ENCODE measurements around the gene DDX39A. TPM values are rescaled to one million over a fixed set of nuclear protein-coding genes. Genes with fewer than 3 reads are reported as not detected.

DDX39A gene
- polyA plus RNA-seq, 2 donors, result 92.6 to 111 TPM

- Histone ChIP-seq H3K4me1 (ENCODE audit: control insufficient read depth in 2 of 2, insufficient read depth in 2 of 2, low read length in 1 of 2) (peaks cover 3 to 5% of the 10 kb centered on the region in 2 donors), H3K36me3 (ENCODE audit: control insufficient read depth in 2 of 2, insufficient read depth in 2 of 2, low read length in 1 of 2) (peaks cover 30 to 60% of the 10 kb centered on the region in 2 donors), H3K9me3 (ENCODE audit: control insufficient read depth in 2 of 2, insufficient read depth in 1 of 2, low read depth in 1 of 2, low read length in 1 of 2) (peaks cover 0 to 4% of the 10 kb centered on the region in 2 donors), H3K4me3 (ENCODE audit: low read depth in 1 of 2, low read length in 2 of 2) (no peak overlapping the region), H3K27me3 (ENCODE audit: control insufficient read depth in 1 of 2, insufficient read depth in 2 of 2, low read length in 2 of 2) (no peaks in the 10 kb centered on the region), H3K27ac (ENCODE audit: low read depth in 2 of 2, low read length in 1 of 2) (no peak overlapping the region)
- WGBS, 2 donors, result 84 to 88% methylated on average over 44 of the region's 44 CpGs
Observed at GRCh38 chr19:14410091-14411051, 8.8 kb downstream of the DDX39A start.

DNA sequence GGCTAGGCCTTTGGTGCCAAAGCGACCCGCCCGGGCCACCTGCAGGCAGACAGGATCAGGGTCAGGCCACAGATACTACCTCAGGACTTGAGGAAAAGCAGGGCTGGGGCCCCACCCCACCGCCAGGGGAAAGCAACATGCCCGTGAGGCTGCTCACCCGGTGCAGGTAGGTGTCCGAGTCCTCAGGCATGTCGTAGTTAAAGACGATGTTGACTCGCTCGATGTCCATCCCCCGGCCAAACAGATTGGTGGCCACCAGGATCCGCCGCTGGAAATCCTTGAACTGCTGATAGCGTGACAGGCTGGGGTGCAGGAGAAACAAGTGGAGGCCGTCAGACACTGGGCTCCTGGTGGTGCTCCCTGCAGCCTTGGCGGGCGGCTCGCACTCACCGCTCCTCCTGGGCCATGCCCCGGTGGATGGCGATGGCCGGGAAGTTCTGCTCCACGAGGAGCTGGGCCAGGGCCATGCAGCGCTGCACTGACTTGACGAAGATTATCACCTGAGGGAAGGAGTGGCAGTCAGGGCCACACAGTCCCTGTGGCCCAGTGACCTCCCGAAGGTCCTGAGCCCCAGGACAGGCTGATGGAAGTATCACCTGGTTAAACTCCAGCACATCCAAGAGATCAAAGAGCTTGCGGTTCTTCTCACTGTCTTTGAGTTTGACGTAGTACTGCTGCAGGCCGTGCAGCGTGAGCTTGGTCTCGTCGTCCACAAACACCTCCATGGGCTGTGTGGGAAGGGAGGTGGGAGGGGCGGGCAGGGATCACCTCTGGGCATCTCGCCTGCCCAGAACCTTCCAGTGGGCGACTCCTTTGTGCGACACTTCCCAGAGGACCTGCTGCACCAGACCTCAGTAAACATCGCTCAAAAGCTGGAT is 9.8 kb downstream of the DDX39A start:
- Histone ChIP-seq H3K4me1 (ENCODE audit: control insufficient read depth in 2 of 2, insufficient read depth in 2 of 2, low read length in 1 of 2) (peaks cover 3 to 5% of the 10 kb centered on the region in 2 donors), H3K9me3 (ENCODE audit: control insufficient read depth in 2 of 2, insufficient read depth in 1 of 2, low read depth in 1 of 2, low read length in 1 of 2) (peaks cover 0 to 4% of the 10 kb centered on the region in 2 donors), H3K36me3 (ENCODE audit: control insufficient read depth in 2 of 2, insufficient read depth in 2 of 2, low read length in 1 of 2) (peaks cover 31 to 61% of the 10 kb centered on the region in 2 donors), H3K27me3 (ENCODE audit: control insufficient read depth in 1 of 2, insufficient read depth in 2 of 2, low read length in 2 of 2) (no peaks in the 10 kb centered on the region), H3K27ac (ENCODE audit: low read depth in 2 of 2, low read length in 1 of 2) (no peak overlapping the region), H3K4me3 (ENCODE audit: low read depth in 1 of 2, low read length in 2 of 2) (no peak overlapping the region)
- WGBS, 2 donors, result 87 to 88% methylated on average over 38 of the region's 38 CpGs

- no peaks in the 10 kb centered on the region for H3K27me3 ChIP-seq (ENCODE audit: control insufficient read depth in 1 of 2, insufficient read depth in 2 of 2, low read length in 2 of 2)
- WGBS, 2 donors, result 75% methylated on average over 20 of the region's 20 CpGs
- H3K4me1 ChIP-seq (ENCODE audit: control insufficient read depth in 2 of 2, insufficient read depth in 2 of 2, low read length in 1 of 2), result peaks cover 3 to 5% of the 10 kb centered on the region in 2 donors
- H3K4me3 ChIP-seq (ENCODE audit: low read depth in 1 of 2, low read length in 2 of 2), result no peak overlapping the region
- no peak overlapping the region for H3K27ac ChIP-seq (ENCODE audit: low read depth in 2 of 2, low read length in 1 of 2)
- H3K36me3 ChIP-seq (ENCODE audit: control insufficient read depth in 2 of 2, insufficient read depth in 2 of 2, low read length in 1 of 2), result peaks cover 31 to 63% of the 10 kb centered on the region in 2 donors
- peaks cover 0 to 4% of the 10 kb centered on the region in 2 donors for H3K9me3 ChIP-seq (ENCODE audit: control insufficient read depth in 2 of 2, insufficient read depth in 1 of 2, low read depth in 1 of 2, low read length in 1 of 2)
Observed at GRCh38 chr19:14408491-14409145, 10.5 kb downstream of the DDX39A start.

DNA sequence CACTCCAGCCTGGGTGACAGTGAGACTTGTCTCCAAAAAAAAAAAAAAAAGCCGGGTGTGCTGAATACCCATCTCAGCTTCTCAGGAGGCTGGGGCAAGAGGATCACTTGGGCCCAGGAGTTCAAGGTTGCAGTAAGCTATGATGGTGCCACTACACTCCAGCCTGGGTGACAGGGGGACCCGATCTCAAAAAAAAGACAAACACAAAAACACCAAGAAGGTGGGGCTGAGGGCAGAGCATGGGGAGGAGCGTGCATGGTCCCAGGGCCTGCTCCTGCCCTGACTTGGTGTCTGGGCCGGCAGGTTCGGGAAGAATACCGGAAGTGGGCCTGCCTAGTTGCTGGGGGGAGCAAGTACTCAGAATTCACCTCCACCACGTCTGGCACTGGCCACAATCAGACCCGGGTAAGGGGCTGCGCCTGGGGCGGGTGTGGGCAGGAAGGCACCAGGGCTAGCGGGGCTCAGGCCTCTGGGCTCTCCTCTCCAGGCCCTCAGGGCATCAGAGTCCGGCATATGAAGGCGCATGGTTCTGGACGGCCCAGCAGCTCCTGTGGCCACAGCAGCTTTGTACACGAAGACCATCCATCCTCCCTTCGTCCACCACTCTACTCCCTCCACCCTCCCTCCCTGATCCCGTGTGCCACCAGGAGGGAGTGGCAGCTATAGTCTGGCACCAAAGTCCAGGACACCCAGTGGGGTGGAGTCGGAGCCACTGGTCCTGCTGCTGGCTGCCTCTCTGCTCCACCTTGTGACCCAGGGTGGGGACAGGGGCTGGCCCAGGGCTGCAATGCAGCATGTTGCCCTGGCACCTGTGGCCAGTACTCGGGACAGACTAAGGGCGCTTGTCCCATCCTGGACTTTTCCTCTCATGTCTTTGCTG is 11.3 kb downstream of the DDX39A start:
- WGBS, 2 donors, result 69 to 70% methylated on average over 20 of the region's 20 CpGs
- peaks cover 0 to 4% of the 10 kb centered on the region in 2 donors for H3K9me3 ChIP-seq (ENCODE audit: control insufficient read depth in 2 of 2, insufficient read depth in 1 of 2, low read depth in 1 of 2, low read length in 1 of 2)
- peaks cover 31 to 61% of the 10 kb centered on the region in 2 donors for H3K36me3 ChIP-seq (ENCODE audit: control insufficient read depth in 2 of 2, insufficient read depth in 2 of 2, low read length in 1 of 2)
- peaks cover 3 to 5% of the 10 kb centered on the region in 2 donors for H3K4me1 ChIP-seq (ENCODE audit: control insufficient read depth in 2 of 2, insufficient read depth in 2 of 2, low read length in 1 of 2)
- no peak overlapping the region for H3K4me3 ChIP-seq (ENCODE audit: low read depth in 1 of 2, low read length in 2 of 2)
- H3K27ac ChIP-seq (ENCODE audit: low read depth in 2 of 2, low read length in 1 of 2), result no peak overlapping the region
- no peaks in the 10 kb centered on the region for H3K27me3 ChIP-seq (ENCODE audit: control insufficient read depth in 1 of 2, insufficient read depth in 2 of 2, low read length in 2 of 2)

GRCh38 chr19:14406645-14407401 is 12.3 kb downstream of the DDX39A start:
- H3K4me3 ChIP-seq (ENCODE audit: low read depth in 1 of 2, low read length in 2 of 2), result no peak overlapping the region
- peaks cover 0 to 2% of the 10 kb centered on the region in 2 donors for H3K9me3 ChIP-seq (ENCODE audit: control insufficient read depth in 2 of 2, insufficient read depth in 1 of 2, low read depth in 1 of 2, low read length in 1 of 2)
- no peaks in the 10 kb centered on the region for H3K27me3 ChIP-seq (ENCODE audit: control insufficient read depth in 1 of 2, insufficient read depth in 2 of 2, low read length in 2 of 2)
- 88 to 92% methylated on average over 22 to 27 of the region's 27 CpGs for WGBS, 2 donors
- peak overlapping the region; percentile 28 to 63 for H3K27ac ChIP-seq (ENCODE audit: low read depth in 2 of 2, low read length in 1 of 2)
- peaks cover 26 to 51% of the 10 kb centered on the region in 2 donors for H3K36me3 ChIP-seq (ENCODE audit: control insufficient read depth in 2 of 2, insufficient read depth in 2 of 2, low read length in 1 of 2)
- peaks cover 3 to 5% of the 10 kb centered on the region in 2 donors for H3K4me1 ChIP-seq (ENCODE audit: control insufficient read depth in 2 of 2, insufficient read depth in 2 of 2, low read length in 1 of 2)

DNA sequence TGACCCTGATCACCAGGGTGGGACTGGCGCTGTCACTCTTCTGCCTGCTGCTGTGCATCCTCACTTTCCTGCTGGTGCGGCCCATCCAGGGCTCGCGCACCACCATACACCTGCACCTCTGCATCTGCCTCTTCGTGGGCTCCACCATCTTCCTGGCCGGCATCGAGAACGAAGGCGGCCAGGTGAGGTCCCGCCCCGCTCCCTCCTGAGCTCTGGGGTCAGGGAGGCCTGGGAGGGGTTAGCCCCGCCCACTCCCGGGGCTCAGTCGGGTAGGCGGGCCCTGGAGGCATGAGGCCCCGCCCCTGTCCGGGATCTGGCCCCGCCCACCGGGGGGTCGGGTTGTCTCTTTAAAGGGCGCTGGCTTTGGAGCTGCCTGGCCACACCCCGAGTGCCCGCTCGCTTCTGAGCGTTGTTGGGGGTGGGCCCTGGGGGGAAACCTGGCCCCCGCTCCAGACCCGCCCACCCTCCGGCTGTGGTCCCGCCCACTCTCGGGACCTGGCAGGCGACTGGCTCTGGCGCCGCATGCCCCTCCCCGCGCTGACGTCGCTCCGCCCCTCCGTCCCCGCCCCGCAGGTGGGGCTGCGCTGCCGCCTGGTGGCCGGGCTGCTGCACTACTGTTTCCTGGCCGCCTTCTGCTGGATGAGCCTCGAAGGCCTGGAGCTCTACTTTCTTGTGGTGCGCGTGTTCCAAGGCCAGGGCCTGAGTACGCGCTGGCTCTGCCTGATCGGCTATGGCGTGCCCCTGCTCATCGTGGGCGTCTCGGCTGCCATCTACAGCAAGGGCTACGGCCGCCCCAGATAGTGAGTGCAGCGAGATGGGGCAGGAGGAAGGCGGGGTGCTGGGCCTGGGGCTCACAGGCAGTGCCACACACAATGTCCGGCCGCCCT is 13.1 kb downstream of the DDX39A start:
- peaks cover 3 to 5% of the 10 kb centered on the region in 2 donors for H3K4me1 ChIP-seq (ENCODE audit: control insufficient read depth in 2 of 2, insufficient read depth in 2 of 2, low read length in 1 of 2)
- peaks cover 22 to 43% of the 10 kb centered on the region in 2 donors for H3K36me3 ChIP-seq (ENCODE audit: control insufficient read depth in 2 of 2, insufficient read depth in 2 of 2, low read length in 1 of 2)
- H3K9me3 ChIP-seq (ENCODE audit: control insufficient read depth in 2 of 2, insufficient read depth in 1 of 2, low read depth in 1 of 2, low read length in 1 of 2), result peaks cover 0 to 2% of the 10 kb centered on the region in 2 donors
- peak overlapping the region; percentile 19 to 30 for H3K4me3 ChIP-seq (ENCODE audit: low read depth in 1 of 2, low read length in 2 of 2)
- 30 to 32% methylated on average over 61 of the region's 61 CpGs for WGBS, 2 donors
- H3K27ac ChIP-seq (ENCODE audit: low read depth in 2 of 2, low read length in 1 of 2), result peak overlapping the region; percentile 40 to 67
- no peaks in the 10 kb centered on the region for H3K27me3 ChIP-seq (ENCODE audit: control insufficient read depth in 1 of 2, insufficient read depth in 2 of 2, low read length in 2 of 2)

DNA sequence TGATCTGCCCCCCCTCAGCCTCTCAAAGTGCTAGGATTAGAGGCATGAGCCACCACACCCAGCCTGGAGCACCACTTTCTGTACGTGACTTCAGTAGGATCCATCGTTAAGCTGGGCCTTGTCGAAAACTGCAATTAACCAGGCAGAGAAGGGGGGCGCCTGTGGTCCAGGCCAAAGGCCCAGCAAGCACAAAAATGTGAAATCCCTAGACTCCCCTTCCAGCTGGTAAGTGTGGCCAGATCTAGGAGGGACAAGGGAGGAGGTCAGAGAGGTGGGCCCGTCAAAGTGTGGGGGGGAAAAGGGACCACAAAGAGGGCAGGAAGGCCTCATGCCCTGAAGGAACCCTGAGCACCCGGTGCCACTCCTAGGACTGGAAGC is 13.8 kb downstream of the DDX39A start:
- WGBS, 2 donors, result 82% methylated on average over 6 of the region's 6 CpGs
- Histone ChIP-seq H3K27me3 (ENCODE audit: control insufficient read depth in 1 of 2, insufficient read depth in 2 of 2, low read length in 2 of 2) (no peaks in the 10 kb centered on the region), H3K27ac (ENCODE audit: low read depth in 2 of 2, low read length in 1 of 2) (peak overlapping the region; percentile 40 to 67), H3K36me3 (ENCODE audit: control insufficient read depth in 2 of 2, insufficient read depth in 2 of 2, low read length in 1 of 2) (peaks cover 19 to 37% of the 10 kb centered on the region in 2 donors), H3K4me3 (ENCODE audit: low read depth in 1 of 2, low read length in 2 of 2) (no peak overlapping the region), H3K4me1 (ENCODE audit: control insufficient read depth in 2 of 2, insufficient read depth in 2 of 2, low read length in 1 of 2) (peaks cover 3 to 5% of the 10 kb centered on the region in 2 donors), H3K9me3 (ENCODE audit: control insufficient read depth in 2 of 2, insufficient read depth in 1 of 2, low read depth in 1 of 2, low read length in 1 of 2) (peaks cover 0 to 2% of the 10 kb centered on the region in 2 donors)

Data from esophagus (tissue), 2 donors.